ENCODE results near the gene C6orf15.
A peak's percentile ranks its signal among the peaks of the same experiment; 100 is the strongest.

C6orf15 gene

GRCh38 chr6:31121131-31121790 lies 8.9 kb upstream of the C6orf15 start:
- Histone ChIP-seq H3K36me3 (ENCODE audit: control insufficient read depth in 1 of 2, insufficient read depth in 2 of 2, low read length in 2 of 2) (no peaks in the 10 kb centered on the region), H3K4me3 (ENCODE audit: low read depth in 1 of 2, low read length in 2 of 2) (no peak overlapping the region), H3K27me3 (ENCODE audit: control insufficient read depth in 1 of 2, insufficient read depth in 2 of 2, low read length in 2 of 2) (no peaks in the 10 kb centered on the region), H3K27ac (ENCODE audit: low read depth, low read length) (no peak overlapping the region), H3K9me3 (ENCODE audit: control insufficient read depth in 1 of 2, low read length in 2 of 2) (no peaks in the 10 kb centered on the region), H3K4me1 (ENCODE audit: control insufficient read depth in 1 of 2, insufficient read depth in 2 of 2, low read length in 2 of 2) (peaks cover 6 to 12% of the 10 kb centered on the region in 2 donors), H3K9ac (ENCODE audit: low read depth in 1 of 2, low read length in 2 of 2) (no peak overlapping the region)

- no peaks in the 10 kb centered on the region for H3K36me3 ChIP-seq (ENCODE audit: control insufficient read depth in 1 of 2, insufficient read depth in 2 of 2, low read length in 2 of 2)
- H3K4me3 ChIP-seq (ENCODE audit: low read depth in 1 of 2, low read length in 2 of 2): no peak within 1 kb of the TSS
- no peak within 1 kb of the TSS for H3K9ac ChIP-seq (ENCODE audit: low read depth in 1 of 2, low read length in 2 of 2)
- H3K27me3 ChIP-seq (ENCODE audit: control insufficient read depth in 1 of 2, insufficient read depth in 2 of 2, low read length in 2 of 2): no peaks in the 10 kb centered on the region
- H3K9me3 ChIP-seq (ENCODE audit: control insufficient read depth in 1 of 2, low read length in 2 of 2): no peaks in the 10 kb centered on the region
- peaks cover 5 to 16% of the 10 kb centered on the region in 2 donors for H3K4me1 ChIP-seq (ENCODE audit: control insufficient read depth in 1 of 2, insufficient read depth in 2 of 2, low read length in 2 of 2)
- H3K27ac ChIP-seq (ENCODE audit: low read depth, low read length): no peak within 1 kb of the TSS
These were observed 8.0 kb upstream of the C6orf15 start, which contains the start of gene CDSN for GRCh38 chr6:31120151-31120915. TSS of gene CDSN (minus strand) at chr6:31120446. CDS start at chr6:31120419, 27 bp downstream.

- no peaks in the 10 kb centered on the region for H3K36me3 ChIP-seq (ENCODE audit: control insufficient read depth in 1 of 2, insufficient read depth in 2 of 2, low read length in 2 of 2)
- no peak overlapping the region for H3K4me3 ChIP-seq (ENCODE audit: low read depth in 1 of 2, low read length in 2 of 2)
- H3K27me3 ChIP-seq (ENCODE audit: control insufficient read depth in 1 of 2, insufficient read depth in 2 of 2, low read length in 2 of 2): no peaks in the 10 kb centered on the region
- H3K4me1 ChIP-seq (ENCODE audit: control insufficient read depth in 1 of 2, insufficient read depth in 2 of 2, low read length in 2 of 2): peaks cover 18 to 27% of the 10 kb centered on the region in 2 donors
- no peak overlapping the region for H3K27ac ChIP-seq (ENCODE audit: low read depth, low read length)
- H3K9me3 ChIP-seq (ENCODE audit: control insufficient read depth in 1 of 2, low read length in 2 of 2): no peaks in the 10 kb centered on the region
- no peak overlapping the region for H3K9ac ChIP-seq (ENCODE audit: low read depth in 1 of 2, low read length in 2 of 2)
These were observed 5.8 kb upstream of the C6orf15 start for GRCh38 chr6:31118178-31118577.

GRCh38 chr6:31116661-31117385 lies 4.4 kb upstream of the C6orf15 start:
- H3K4me1 ChIP-seq (ENCODE audit: control insufficient read depth in 1 of 2, insufficient read depth in 2 of 2, low read length in 2 of 2): peaks cover 18 to 20% of the 10 kb centered on the region in 2 donors
- H3K27me3 ChIP-seq (ENCODE audit: control insufficient read depth in 1 of 2, insufficient read depth in 2 of 2, low read length in 2 of 2): no peaks in the 10 kb centered on the region
- no peaks in the 10 kb centered on the region for H3K36me3 ChIP-seq (ENCODE audit: control insufficient read depth in 1 of 2, insufficient read depth in 2 of 2, low read length in 2 of 2)
- H3K4me3 ChIP-seq (ENCODE audit: low read depth in 1 of 2, low read length in 2 of 2): no peak overlapping the region
- no peak overlapping the region for H3K27ac ChIP-seq (ENCODE audit: low read depth, low read length)
- no peak overlapping the region for H3K9ac ChIP-seq (ENCODE audit: low read depth in 1 of 2, low read length in 2 of 2)
- H3K9me3 ChIP-seq (ENCODE audit: control insufficient read depth in 1 of 2, low read length in 2 of 2): no peaks in the 10 kb centered on the region

GRCh38 chr6:31115941-31116560 lies 3.7 kb upstream of the C6orf15 start:
- peak overlapping the region in 1 of 2 donors; percentile 67 for H3K4me3 ChIP-seq (ENCODE audit: low read depth in 1 of 2, low read length in 2 of 2)
- H3K36me3 ChIP-seq (ENCODE audit: control insufficient read depth in 1 of 2, insufficient read depth in 2 of 2, low read length in 2 of 2): no peaks in the 10 kb centered on the region
- no peaks in the 10 kb centered on the region for H3K27me3 ChIP-seq (ENCODE audit: control insufficient read depth in 1 of 2, insufficient read depth in 2 of 2, low read length in 2 of 2)
- H3K9me3 ChIP-seq (ENCODE audit: control insufficient read depth in 1 of 2, low read length in 2 of 2): no peaks in the 10 kb centered on the region
- H3K9ac ChIP-seq (ENCODE audit: low read depth in 1 of 2, low read length in 2 of 2): no peak overlapping the region
- peaks cover 18% of the 10 kb centered on the region in 2 donors for H3K4me1 ChIP-seq (ENCODE audit: control insufficient read depth in 1 of 2, insufficient read depth in 2 of 2, low read length in 2 of 2)
- H3K27ac ChIP-seq (ENCODE audit: low read depth, low read length): no peak overlapping the region

- Histone ChIP-seq H3K27ac (ENCODE audit: low read depth, low read length) (peak overlapping the region; percentile 48), H3K27me3 (ENCODE audit: control insufficient read depth in 1 of 2, insufficient read depth in 2 of 2, low read length in 2 of 2) (peaks cover 0 to 6% of the 10 kb centered on the region in 2 donors), H3K9ac (ENCODE audit: low read depth in 1 of 2, low read length in 2 of 2) (peak overlapping the region; percentile 40 to 63), H3K4me3 (ENCODE audit: low read depth in 1 of 2, low read length in 2 of 2) (peak overlapping the region; percentile 51 to 67), H3K36me3 (ENCODE audit: control insufficient read depth in 1 of 2, insufficient read depth in 2 of 2, low read length in 2 of 2) (no peaks in the 10 kb centered on the region), H3K4me1 (ENCODE audit: control insufficient read depth in 1 of 2, insufficient read depth in 2 of 2, low read length in 2 of 2) (peaks cover 18 to 24% of the 10 kb centered on the region in 2 donors), H3K9me3 (ENCODE audit: control insufficient read depth in 1 of 2, low read length in 2 of 2) (no peaks in the 10 kb centered on the region)
These were observed 2.8 kb upstream of the C6orf15 start for GRCh38 chr6:31114970-31115849.

- H3K27ac ChIP-seq (ENCODE audit: low read depth, low read length): peak within 1 kb of the TSS; percentile 48
- H3K9me3 ChIP-seq (ENCODE audit: control insufficient read depth in 1 of 2, low read length in 2 of 2): no peaks in the 10 kb centered on the region
- H3K36me3 ChIP-seq (ENCODE audit: control insufficient read depth in 1 of 2, insufficient read depth in 2 of 2, low read length in 2 of 2): no peaks in the 10 kb centered on the region
- peaks cover 18 to 24% of the 10 kb centered on the region in 2 donors for H3K4me1 ChIP-seq (ENCODE audit: control insufficient read depth in 1 of 2, insufficient read depth in 2 of 2, low read length in 2 of 2)
- peak within 1 kb of the TSS; percentile 40 to 63 for H3K9ac ChIP-seq (ENCODE audit: low read depth in 1 of 2, low read length in 2 of 2)
- H3K27me3 ChIP-seq (ENCODE audit: control insufficient read depth in 1 of 2, insufficient read depth in 2 of 2, low read length in 2 of 2): peaks cover 0 to 11% of the 10 kb centered on the region in 2 donors
- H3K4me3 ChIP-seq (ENCODE audit: low read depth in 1 of 2, low read length in 2 of 2): peak within 1 kb of the TSS; percentile 51 to 67
These were observed 2.1 kb upstream of the C6orf15 start, which contains the start of gene PSORS1C1 for GRCh38 chr6:31114541-31114878. TSS of gene PSORS1C1 (plus strand) at chr6:31114800. CDS start at chr6:31129633, 14,833 bp downstream.

- no peaks in the 10 kb centered on the region for H3K36me3 ChIP-seq (ENCODE audit: control insufficient read depth in 1 of 2, insufficient read depth in 2 of 2, low read length in 2 of 2)
- H3K27ac ChIP-seq (ENCODE audit: low read depth, low read length): no peak overlapping the region
- no peaks in the 10 kb centered on the region for H3K9me3 ChIP-seq (ENCODE audit: control insufficient read depth in 1 of 2, low read length in 2 of 2)
- H3K27me3 ChIP-seq (ENCODE audit: control insufficient read depth in 1 of 2, insufficient read depth in 2 of 2, low read length in 2 of 2): peaks cover 0 to 11% of the 10 kb centered on the region in 2 donors
- peaks cover 18 to 24% of the 10 kb centered on the region in 2 donors for H3K4me1 ChIP-seq (ENCODE audit: control insufficient read depth in 1 of 2, insufficient read depth in 2 of 2, low read length in 2 of 2)
- H3K4me3 ChIP-seq (ENCODE audit: low read depth in 1 of 2, low read length in 2 of 2): no peak overlapping the region
- no peak overlapping the region for H3K9ac ChIP-seq (ENCODE audit: low read depth in 1 of 2, low read length in 2 of 2)
These were observed 1.6 kb upstream of the C6orf15 start for GRCh38 chr6:31113861-31114540.

- Histone ChIP-seq H3K27me3 (ENCODE audit: control insufficient read depth in 1 of 2, insufficient read depth in 2 of 2, low read length in 2 of 2) (peaks cover 0 to 11% of the 10 kb centered on the region in 2 donors), H3K36me3 (ENCODE audit: control insufficient read depth in 1 of 2, insufficient read depth in 2 of 2, low read length in 2 of 2) (no peaks in the 10 kb centered on the region), H3K4me1 (ENCODE audit: control insufficient read depth in 1 of 2, insufficient read depth in 2 of 2, low read length in 2 of 2) (peaks cover 18 to 24% of the 10 kb centered on the region in 2 donors), H3K27ac (ENCODE audit: low read depth, low read length) (no peak overlapping the region), H3K9ac (ENCODE audit: low read depth in 1 of 2, low read length in 2 of 2) (no peak overlapping the region), H3K9me3 (ENCODE audit: control insufficient read depth in 1 of 2, low read length in 2 of 2) (no peaks in the 10 kb centered on the region), H3K4me3 (ENCODE audit: low read depth in 1 of 2, low read length in 2 of 2) (no peak overlapping the region)
These were observed 663 bp downstream of the C6orf15 start for GRCh38 chr6:31111712-31112111.
